ENCODE measurements around the gene CUZD1. TPM values are rescaled to one million over a fixed set of nuclear protein-coding genes. Genes with fewer than 3 reads are reported as not detected.

CUZD1 gene
- total and polyA plus RNA-seq, 2 of the 4 experiments (the other 2 are of a cell fraction), result 0.36 to 0.67 TPM

DNA sequence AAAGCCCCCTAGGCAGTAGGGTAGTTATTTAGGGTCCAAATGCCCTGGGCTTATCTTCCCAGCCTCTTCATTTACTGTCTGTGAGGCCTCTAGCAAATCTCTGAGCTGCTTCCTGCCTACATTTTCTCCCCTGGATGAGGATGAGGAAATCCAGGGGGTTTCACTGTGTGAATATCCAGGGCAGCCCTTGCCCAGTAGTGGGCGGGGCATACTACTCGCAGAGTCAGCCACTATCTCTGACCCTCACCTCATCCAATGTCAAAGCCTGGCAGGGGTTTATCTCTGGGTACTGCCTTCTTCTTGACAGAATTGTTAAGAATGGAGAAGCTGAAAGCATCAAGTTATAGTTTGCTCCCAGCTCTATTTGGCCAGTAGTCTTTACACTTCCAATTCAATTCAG lies 48.9 kb downstream of the CUZD1 start:
- POLR2A ChIA-PET (ENCODE audit: unreplicated experiment), result no interaction called here

More for the DNA sequence above, 48.9 kb downstream of the CUZD1 start:
- WGBS, 2 experiments (ENCODE audit: extremely low coverage in 2 of 2, insufficient read length in 1 of 2), result no CpG with 5 or more reads among the region's 2 CpGs
- in situ Hi-C loops (cut with MboI; ENCODE audit: low sequenced_read_pairs) (no loop called here), intact Hi-C loops (cut with micrococcal nuclease) (no loop called here), dilution Hi-C loops (cut with HindIII; ENCODE audit: low sequenced_read_pairs, unreplicated experiment) (no loop called here)
- no peak for ATAC-seq (ENCODE audit: low read depth)
- Histone ChIP-seq H2AK5ac (ENCODE audit: low read depth, low read length) (no peak overlapping the region), H3K27ac (ENCODE audit: insufficient read depth, low read length) (no peak overlapping the region), H4K8ac (ENCODE audit: low read depth in 2 of 2, low read length in 2 of 2) (no peak overlapping the region), H3K14ac (replicated peaks; ENCODE audit: low read depth, low read length) (no peak overlapping the region), H2BK20ac (ENCODE audit: low read depth, low read length) (no peak overlapping the region), H2AK9ac (replicated peaks; ENCODE audit: low read depth, low read length, poor library complexity) (no peak overlapping the region), H2BK15ac (ENCODE audit: low read depth, low read length) (no peak overlapping the region), H3K23ac (ENCODE audit: low read depth, low read length) (no peak overlapping the region), H3K4me1 (ENCODE audit: control insufficient read depth, insufficient read depth, low read length) (no peaks in the 10 kb centered on the region), H3K9ac (ENCODE audit: low read depth, low read length) (no peak overlapping the region), H3K9me3 (ENCODE audit: control insufficient read depth, insufficient read depth, low read length) (no peaks in the 10 kb centered on the region), H3K18ac (ENCODE audit: low read depth, low read length) (no peak overlapping the region), H3K27me3 (ENCODE audit: control insufficient read depth, insufficient read depth, low read length) (no peaks in the 10 kb centered on the region), H2AFZ (replicated peaks; ENCODE audit: low read length, poor library complexity) (no peak overlapping the region), H3K9me1 (ENCODE audit: insufficient read depth, low read length) (no peaks in the 10 kb centered on the region), H3K4me3 (ENCODE audit: insufficient read depth, low read depth, low read length) (no peak overlapping the region), H3K56ac (ENCODE audit: extremely low read depth, insufficient read depth, low read length) (no peak overlapping the region), H4K20me1 (ENCODE audit: insufficient read depth, low read length) (no peaks in the 10 kb centered on the region), H3K36me3 (ENCODE audit: control insufficient read depth, insufficient read depth, low read length) (no peaks in the 10 kb centered on the region), H4K91ac (ENCODE audit: insufficient read depth, low read depth, low read length) (no peak overlapping the region), H2BK120ac (ENCODE audit: low read depth, low read length) (no peak overlapping the region), H3K79me1 (ENCODE audit: low read depth in 1 of 2, low read length in 2 of 2) (no peaks in the 10 kb centered on the region), H2BK5ac (ENCODE audit: low read depth, low read length, poor library complexity, severe bottlenecking) (no peak overlapping the region), H4K5ac (ENCODE audit: low read depth, low read length) (no peak overlapping the region), H3K4me2 (ENCODE audit: low read depth, low read length) (no peak overlapping the region), H3K4ac (ENCODE audit: low read depth, low read length) (no peak overlapping the region)
- BruUV-seq (replicated peaks), result no TSS peak
- DNase-seq, result no peak
- TF ChIP-seq POLR2A (IDR thresholded peaks at IDR 0.05; ENCODE audit: low read depth, low read length) (no peak), RFX5 (IDR thresholded peaks at IDR 0.05; ENCODE audit: low read depth, low read length) (no peak), MAFK (IDR thresholded peaks at IDR 0.05; ENCODE audit: low read depth, low read length) (no peak), RAD21 (IDR thresholded peaks at IDR 0.05; ENCODE audit: low read length) (no peak), CHD1 (IDR thresholded peaks at IDR 0.05; ENCODE audit: low read depth, low read length) (no peak), MXI1 (IDR thresholded peaks at IDR 0.05; ENCODE audit: borderline replicate concordance, low read depth, low read length) (no peak), CEBPB (IDR thresholded peaks at IDR 0.05; ENCODE audit: low read depth, low read length) (no peak), CTCF (conservative IDR thresholded peaks at IDR 0.05; ENCODE audit: low read depth, low read length) (no peak), MAZ (IDR thresholded peaks at IDR 0.05; ENCODE audit: borderline replicate concordance, low read depth, low read length) (no peak), NFE2L2 (IDR thresholded peaks at IDR 0.05; ENCODE audit: low read depth, low read length) (no peak), RCOR1 (IDR thresholded peaks at IDR 0.05; ENCODE audit: insufficient replicate concordance, low read length) (no peak), ELK1 (IDR thresholded peaks at IDR 0.05; ENCODE audit: borderline replicate concordance, low read depth, low read length) (no peak), FOS (IDR thresholded peaks at IDR 0.05; ENCODE audit: low read depth, low read length) (no peak), BHLHE40 (IDR thresholded peaks at IDR 0.05; ENCODE audit: low read depth, low read length) (no peak), SMC3 (IDR thresholded peaks at IDR 0.05; ENCODE audit: low read depth, low read length) (no peak)
- TF ChIP-seq, protein P1, sequence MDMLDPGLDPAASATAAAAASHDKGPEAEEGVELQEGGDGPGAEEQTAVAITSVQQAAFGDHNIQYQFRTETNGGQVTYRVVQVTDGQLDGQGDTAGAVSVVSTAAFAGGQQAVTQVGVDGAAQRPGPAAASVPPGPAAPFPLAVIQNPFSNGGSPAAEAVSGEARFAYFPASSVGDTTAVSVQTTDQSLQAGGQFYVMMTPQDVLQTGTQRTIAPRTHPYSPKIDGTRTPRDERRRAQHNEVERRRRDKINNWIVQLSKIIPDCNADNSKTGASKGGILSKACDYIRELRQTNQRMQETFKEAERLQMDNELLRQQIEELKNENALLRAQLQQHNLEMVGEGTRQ (IDR thresholded peaks at IDR 0.05; ENCODE audit: low read depth, low read length), result no peak
- CTCF ChIA-PET, result no interaction called here
